Lung microvascular endothelial cell (primary cell): ENCODE measurements around the gene WDR74. TPM values are rescaled to one million over a fixed set of nuclear protein-coding genes. Genes with fewer than 3 reads are reported as not detected.
"Not testable (repeated sequence)": the region's sequence is repeated elsewhere in the genome, so short reads cannot be mapped to it uniquely, and the experiment has no call there.

Experiments used
- DNase-seq, 2 donors: peaks; one replicate each; pipeline versions ENCODE4 v3.0.0 to v3.0.0-alpha.2; 2010; ENCODE audit warnings: low read depth in 2 of 2
- total RNA-seq: library from RNA; depleted of rRNA; stranded (reverse); fragments of >200 nt; gene quantifications from 2 replicates; pipeline ENCODE4 v1.2.1, GENCODE V29; 2014

WDR74 gene
- total RNA-seq, 1 donor from 2014 or later = 75.4 TPM

DNA sequence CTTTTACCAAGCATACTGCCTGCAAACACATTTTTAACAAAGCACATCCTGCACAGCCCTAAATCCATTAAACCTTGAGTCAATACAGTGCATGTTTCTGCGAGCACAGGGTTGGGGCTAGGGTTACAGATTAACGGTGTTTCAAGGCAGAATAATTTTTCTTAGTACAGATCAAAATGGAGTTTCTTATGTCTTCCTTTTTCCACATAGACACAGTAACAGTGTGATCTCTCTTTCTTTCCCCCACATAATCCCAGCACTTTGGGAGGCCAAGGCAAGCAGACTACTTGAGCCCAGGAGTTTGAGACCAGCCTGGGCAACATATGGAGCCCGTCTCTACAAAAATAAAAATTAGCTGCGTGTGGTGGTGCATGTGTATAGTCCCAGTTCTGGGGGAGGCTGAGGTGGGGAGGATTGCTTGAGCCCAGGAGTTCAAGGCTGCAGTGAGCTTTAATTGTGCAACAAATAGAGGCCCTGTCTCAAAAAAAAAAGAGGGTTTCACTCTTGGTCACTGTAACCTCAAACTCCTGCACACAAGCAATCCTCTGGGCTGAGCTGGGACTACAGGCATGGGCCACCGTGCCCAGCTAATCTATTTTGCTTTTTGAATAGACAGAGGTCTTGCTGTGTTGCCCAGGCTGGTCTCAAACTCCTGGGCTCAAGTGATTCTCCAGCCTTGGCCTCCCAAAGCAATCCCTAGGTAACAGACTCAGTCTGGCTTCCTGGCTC, 21.6 kb upstream of the WDR74 start:
- no peak for DNase-seq

- DNase-seq = not testable (repeated sequence)
Measured at GRCh38 chr11:62859281-62859703, 19.9 kb upstream of the WDR74 start.

- DNase-seq = no peak
Measured at GRCh38 chr11:62858201-62858600, 18.8 kb upstream of the WDR74 start.

GRCh38 chr11:62857541-62857982, 18.2 kb upstream of the WDR74 start:
- peak in 1 of 2 donors; percentile 34 for DNase-seq

GRCh38 chr11:62856333-62856895, 17.0 kb upstream of the WDR74 start:
- DNase-seq = no peak

DNA sequence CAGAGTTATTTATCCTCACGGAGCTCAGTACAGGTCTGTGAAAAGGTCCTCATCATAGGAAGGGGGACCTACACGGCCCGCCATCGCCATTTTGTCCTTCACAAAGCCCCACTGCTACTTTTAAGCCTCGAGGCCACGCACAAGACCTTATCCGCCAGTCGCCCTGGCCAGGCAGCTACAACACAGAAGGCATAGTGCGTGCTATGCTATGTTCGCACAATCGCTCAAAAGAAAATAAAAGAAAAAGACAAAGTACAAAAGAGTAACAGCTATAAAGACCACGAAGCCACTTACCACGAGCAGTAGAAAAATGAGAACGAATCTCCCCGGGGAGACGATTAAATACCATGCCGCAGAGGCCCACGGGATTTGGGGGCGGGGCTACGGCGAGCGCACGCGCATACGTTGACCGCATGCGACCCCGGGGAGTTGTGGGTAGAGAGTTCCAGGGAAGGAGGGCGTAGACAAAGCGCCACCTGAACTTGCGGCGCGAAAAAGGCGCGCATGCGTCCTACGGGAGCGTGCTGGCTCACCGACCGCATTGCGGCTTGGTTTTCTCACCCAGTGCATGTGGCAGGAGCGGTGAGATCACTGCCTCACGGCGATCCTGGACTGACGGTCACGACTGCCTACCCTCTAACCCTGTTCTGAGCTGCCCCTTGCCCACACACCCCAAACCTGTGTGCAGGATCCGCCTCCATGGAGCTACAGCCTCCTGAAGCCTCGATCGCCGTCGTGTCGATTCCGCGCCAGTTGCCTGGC, 16.4 kb upstream of the WDR74 start:
- peak; percentile 99 for DNase-seq

DNA sequence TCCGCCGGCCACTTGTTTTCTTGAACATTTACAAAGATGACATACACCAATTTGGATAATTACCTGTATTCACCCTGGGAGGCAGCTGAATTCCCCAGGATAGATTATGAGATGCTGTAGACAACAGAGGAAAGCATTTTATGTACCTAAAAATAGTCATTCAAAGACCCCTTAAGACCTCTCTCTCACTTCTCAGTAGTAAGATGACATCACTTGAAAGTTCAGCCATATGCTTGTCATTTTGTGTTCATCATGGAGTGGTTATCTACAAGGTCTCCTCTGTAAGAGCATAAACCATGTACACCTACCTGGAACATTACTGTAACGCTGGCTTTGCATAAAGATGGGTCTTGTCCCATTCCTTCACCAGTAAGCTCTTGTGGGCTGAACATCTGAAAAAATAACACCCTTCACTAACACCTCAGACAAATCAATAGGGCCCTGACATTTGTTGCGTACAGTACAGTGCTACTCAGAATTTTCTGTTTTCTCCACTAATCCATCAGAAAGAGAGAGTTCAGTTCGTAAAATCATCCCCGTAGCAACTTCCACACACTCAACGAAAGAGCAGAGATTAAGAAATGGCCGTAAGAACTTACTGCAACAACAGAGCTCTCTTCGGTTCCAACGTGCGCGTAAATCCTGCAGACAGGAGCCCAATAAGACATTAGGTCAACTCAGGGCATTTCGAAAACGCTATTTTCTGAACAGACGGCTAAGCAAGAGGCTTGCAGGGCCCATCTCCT, 15.6 kb upstream of the WDR74 start:
- peak in 1 of 2 donors; percentile 8 for DNase-seq

DNA sequence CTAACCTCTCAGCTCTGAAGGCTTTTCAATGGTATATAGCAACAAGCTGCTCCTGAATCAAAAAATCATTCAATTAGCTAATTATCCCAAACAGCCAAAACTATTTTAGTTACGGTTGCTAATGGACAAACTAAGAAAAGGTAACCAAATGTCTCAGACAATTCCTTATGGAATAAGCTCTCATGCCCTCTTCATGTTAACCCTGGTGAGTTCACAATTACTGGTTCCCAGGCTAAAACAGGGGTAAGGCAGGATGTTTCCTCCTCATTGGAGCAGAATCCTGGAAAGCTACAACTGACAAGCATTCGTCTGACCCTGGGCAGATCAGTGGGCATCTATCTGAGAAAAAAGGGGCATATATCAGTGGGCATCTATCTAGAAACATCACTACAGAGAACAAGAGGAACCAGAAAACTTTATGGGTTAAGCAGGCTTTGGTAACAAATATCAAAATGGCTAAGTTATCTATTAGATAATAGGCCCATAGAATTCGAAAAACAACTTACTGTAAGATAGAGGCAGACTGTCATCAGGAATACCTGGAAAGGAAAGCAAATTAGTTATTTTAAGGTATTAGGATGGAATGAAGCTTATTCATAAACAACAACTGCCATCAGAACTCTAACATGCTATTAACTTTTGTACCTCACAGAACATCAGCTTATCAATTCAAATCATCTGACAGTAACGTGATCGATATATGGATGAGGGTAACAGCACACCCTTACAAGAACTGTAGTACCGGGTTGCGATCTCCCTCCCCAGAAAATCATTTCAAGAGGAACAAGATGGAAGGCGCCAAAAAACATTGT, 14.8 kb upstream of the WDR74 start:
- DNase-seq = no peak

- DNase-seq = no peak
Measured at GRCh38 chr11:62853279-62853965, 14.0 kb upstream of the WDR74 start.

DNA sequence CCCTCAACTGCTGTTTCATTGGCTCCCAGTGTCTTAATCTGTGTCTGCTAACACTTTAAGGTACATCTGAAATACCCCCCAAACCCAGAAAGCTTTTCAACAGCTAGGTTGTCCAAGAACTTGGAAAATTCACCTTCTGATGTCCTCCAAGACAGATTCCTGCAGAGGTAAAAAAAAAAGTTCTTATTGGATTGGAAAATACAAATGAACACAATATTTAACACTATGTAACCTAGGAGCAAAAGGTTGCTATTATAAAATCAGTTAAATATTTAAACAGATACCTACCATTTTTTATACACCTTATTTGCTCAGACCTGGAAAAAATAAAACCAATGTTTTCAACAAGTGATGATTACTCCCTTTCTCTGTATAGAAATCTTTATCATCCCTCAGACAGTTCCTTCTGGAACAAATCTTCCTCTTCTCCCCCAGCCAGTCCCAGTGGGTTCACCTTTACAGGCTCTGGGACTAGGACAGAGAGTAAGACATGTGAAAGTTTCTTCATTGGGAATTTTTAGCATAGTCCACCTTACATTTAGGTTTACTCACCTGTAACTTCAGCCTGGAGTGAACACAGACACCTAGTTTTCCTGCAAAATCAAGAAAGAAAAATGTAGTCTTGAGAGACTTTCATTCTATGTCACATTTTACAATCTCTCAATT, 13.3 kb upstream of the WDR74 start:
- no peak for DNase-seq

GRCh38 chr11:62851807-62852522, 12.6 kb upstream of the WDR74 start:
- DNase-seq = no peak

DNA sequence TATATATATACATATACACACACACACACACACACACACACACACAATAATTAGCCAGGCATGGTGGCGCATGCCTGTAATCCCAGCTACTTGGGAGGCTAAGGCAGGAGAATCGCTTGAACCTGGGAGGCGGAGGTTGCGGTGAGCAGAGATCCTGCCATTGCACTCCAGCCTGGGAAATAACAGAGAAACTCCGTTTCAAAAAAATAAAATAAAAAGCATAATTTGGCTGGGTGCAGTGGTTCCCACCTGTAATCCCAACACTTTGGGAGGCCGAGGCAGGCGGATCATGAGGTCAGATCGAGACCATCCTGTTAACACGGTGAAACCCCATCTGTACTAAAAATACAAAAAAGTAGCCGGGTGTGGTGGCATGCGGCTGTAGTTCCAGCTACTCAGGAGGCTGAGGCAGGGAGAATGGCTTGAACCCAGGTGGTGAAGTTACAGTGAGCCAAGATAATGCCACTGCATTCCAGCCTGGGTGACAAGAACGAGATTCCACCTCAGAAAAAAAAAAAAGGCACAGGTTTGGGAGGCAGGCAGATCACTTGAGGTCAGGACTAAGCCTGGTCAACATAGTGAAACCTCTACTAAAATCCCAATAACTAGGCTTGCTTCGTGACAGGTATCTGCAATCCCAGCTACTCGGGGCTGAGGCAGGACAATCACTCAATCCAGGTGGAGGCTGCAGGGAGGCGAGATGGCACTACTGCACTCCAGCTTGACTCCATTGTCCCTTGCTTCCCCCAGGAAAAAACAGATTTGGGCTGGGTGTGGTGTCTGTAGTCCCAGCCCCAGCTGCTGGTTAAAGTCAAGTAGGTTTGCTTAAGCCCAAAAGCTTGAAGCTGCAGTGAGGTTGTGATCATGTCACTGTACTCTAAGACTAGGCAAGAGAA, 11.8 kb upstream of the WDR74 start:
- DNase-seq = no peak

- no peak for DNase-seq
Measured at GRCh38 chr11:62847767-62848314, 8.5 kb upstream of the WDR74 start.

DNA sequence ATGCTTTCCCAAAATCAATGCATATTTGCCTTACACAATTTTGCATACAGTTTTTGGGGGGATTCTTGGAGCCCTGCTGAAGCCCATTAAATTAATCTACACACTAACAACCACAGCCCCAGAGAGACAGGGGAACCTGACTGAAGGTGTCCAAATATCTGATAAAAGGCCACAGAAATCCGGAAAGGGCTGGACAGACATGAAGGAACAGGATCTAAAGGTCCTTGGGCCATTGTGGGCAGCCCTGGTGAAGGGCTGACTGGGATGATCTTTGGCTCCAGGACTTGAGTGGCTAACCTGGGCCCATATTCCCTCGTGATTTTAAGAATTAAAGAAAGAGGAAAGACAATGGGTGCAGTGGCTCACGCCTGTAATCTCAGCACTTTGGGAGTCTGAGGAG, 6.8 kb upstream of the WDR74 start:
- no peak for DNase-seq

DNA sequence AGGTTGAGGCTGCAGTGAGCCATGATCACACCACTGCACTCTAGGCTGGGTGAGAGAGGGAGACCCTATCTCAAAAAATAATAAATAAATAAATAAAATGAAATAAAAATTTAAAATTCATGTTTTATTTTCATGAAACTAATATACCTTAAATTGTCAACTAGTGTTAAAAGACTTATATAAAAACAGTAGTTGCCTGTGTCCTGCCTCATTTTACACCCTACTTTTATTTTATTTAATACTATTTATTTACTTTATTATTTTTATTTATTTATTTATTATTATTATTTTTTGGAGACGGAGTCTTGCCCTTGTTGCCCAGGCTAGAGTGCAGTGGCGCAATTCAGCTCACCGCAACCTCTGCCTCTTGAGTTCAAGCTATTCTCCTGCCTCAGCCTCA, 4.8 kb upstream of the WDR74 start:
- DNase-seq = no peak

- no peak for DNase-seq
Measured at GRCh38 chr11:62843466-62843865, 4.1 kb upstream of the WDR74 start.

DNA sequence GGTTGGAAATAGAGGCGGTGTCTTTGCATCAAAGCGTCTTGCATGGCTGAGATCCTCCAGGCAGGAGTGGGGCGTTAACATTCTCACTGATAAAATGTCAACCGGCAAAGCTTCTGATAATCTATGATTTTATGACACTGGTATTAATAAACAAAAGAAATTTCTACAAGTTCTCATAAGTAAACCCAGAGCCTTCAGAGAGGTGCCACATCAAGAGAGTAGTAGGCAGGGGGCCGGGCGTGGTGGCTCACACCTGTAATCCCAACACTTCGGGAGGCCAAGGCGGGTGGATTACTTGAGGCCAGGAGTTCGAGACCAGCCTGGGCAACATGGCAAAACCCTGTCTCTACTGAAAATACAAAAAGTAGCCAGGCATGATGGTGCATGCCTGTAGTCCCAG, 3.5 kb upstream of the WDR74 start:
- not testable (repeated sequence) for DNase-seq
